LHCN-M2 (cell line): ENCODE data around the gene ADGRG1. TPM values are rescaled to one million over a fixed set of nuclear protein-coding genes. Genes with fewer than 3 reads are reported as not detected.
A peak's percentile ranks its signal among the peaks of the same experiment; 100 is the strongest.
"Not testable (repeated sequence)": the region's sequence is repeated elsewhere in the genome, so short reads cannot be mapped to it uniquely, and the experiment has no call there.

Source experiments
- DNase-seq: peaks from one replicate; pipeline ENCODE4 v3.0.0-alpha.2; 2012; ENCODE audit warnings: low read depth
- total RNA-seq: library from RNA; depleted of rRNA; stranded (reverse); fragments of >200 nt; gene quantifications from 2 replicates; pipeline ENCODE4 v1.2.3, GENCODE V29; 2014

ADGRG1 gene
- total RNA-seq, 1 experiment from 2014 or later, result 5.5 TPM

GRCh38 chr16:57666353-57667047 is 38.1 kb downstream of the ADGRG1 start:
- peak; percentile 46 for DNase-seq

- DNase-seq, result no peak
Observed at GRCh38 chr16:57667048-57667525, 38.7 kb downstream of the ADGRG1 start.

- DNase-seq, result peak; percentile 27
Observed at GRCh38 chr16:57667526-57668262, 39.3 kb downstream of the ADGRG1 start.

DNA sequence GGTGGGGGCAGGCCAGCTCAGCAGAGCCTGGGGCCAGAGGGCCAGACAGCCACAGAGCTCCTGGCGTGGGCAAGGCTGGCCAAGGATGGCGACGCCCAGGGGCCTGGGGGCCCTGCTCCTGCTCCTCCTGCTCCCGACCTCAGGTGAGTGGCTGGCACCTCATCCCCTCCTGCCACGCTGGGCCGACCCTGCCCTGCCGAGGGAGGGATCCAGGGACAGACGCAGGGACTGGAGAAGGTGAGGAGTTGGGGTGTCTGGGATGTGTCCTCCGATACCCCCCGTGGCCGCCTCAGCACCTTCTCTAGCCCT is 39.8 kb downstream of the ADGRG1 start, which contains the start of gene ADGRG3:
ADGRG3 (plus strand) TSS at position 44 of the 309 bp plus-strand sequence; CDS start at position 86, 42 bp downstream.
- no peak for DNase-seq

DNA sequence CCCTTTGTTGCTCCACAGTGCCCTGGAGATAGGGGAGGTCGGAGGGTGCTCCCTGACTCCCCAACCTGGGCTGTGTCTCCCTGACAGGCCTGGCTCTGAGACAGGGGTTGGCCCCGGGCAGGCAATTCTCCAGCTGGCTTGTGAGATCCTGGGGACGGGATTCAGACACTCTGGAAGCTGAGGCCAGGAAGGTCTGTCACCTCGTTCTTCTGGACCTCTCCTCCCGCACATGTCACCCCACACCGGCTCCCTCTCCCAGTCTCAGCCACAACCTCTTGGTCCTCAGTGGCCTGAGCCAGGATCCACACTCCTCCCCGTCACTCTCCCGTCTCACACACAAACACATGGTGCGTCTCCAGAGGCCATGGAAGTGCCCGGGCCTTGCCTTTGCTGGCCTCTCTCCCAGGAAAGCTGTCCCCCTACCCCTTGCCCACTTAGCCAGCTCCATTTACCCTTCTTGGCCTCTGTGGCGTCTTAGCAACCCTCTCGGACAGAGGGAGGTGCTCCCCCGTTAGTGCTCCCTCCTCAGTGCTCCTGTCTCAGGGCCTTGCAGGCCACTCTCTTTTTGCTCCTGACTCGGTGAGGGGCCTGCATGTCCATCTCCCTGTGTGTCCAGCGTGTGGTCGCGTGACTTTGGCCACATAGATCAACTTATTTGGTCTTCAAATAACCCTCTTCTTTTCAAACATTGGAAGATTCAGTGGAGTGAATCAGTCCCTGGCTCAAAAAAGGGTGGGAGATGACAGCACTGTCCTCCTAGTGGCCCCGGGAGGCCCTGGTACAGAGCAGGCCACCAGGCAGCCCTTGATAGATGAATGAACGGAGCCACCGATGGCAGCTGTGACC is 40.4 kb downstream of the ADGRG1 start:
- DNase-seq, result no peak

DNA sequence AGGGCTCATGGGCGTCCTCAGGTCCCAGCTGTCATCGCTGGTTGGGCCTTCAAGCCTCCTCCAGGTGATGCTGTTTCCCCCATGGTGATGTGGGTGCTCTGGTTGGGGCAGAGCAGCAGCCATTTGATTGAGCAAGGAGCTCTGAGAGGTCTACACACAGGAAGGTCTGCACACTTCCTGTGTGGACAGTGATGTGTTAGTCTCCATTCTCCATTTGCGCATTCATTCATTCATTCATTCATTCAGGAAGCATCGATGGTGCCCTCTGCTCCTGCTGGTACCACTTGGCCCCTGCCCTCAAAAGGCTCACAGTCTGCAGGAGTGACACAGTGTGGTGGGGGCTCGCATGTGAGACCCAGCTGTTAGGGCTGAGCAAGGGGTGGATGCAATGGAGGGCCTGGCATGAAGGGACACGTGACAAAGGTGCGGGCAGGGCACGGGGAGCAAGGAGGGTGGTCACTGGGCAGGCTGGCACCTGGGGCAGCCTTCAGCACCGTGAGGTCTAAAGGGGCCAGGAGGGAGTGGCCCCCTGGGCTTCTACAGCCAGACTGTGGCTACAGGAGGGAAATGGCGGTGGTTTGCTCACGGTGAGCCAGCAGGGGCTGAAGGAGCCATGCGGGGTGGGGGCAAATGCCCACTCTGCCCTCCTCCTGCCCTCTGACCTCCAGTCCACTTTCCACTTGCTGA is 41.2 kb downstream of the ADGRG1 start:
- DNase-seq, result no peak

GRCh38 chr16:57670196-57670595 is 41.8 kb downstream of the ADGRG1 start:
- DNase-seq, result no peak

- DNase-seq, result not testable (repeated sequence)
Observed at GRCh38 chr16:57671451-57671850, 43.0 kb downstream of the ADGRG1 start.

GRCh38 chr16:57672416-57672815 is 44.0 kb downstream of the ADGRG1 start:
- no peak for DNase-seq

GRCh38 chr16:57672824-57673223 is 44.4 kb downstream of the ADGRG1 start:
- no peak for DNase-seq

DNA sequence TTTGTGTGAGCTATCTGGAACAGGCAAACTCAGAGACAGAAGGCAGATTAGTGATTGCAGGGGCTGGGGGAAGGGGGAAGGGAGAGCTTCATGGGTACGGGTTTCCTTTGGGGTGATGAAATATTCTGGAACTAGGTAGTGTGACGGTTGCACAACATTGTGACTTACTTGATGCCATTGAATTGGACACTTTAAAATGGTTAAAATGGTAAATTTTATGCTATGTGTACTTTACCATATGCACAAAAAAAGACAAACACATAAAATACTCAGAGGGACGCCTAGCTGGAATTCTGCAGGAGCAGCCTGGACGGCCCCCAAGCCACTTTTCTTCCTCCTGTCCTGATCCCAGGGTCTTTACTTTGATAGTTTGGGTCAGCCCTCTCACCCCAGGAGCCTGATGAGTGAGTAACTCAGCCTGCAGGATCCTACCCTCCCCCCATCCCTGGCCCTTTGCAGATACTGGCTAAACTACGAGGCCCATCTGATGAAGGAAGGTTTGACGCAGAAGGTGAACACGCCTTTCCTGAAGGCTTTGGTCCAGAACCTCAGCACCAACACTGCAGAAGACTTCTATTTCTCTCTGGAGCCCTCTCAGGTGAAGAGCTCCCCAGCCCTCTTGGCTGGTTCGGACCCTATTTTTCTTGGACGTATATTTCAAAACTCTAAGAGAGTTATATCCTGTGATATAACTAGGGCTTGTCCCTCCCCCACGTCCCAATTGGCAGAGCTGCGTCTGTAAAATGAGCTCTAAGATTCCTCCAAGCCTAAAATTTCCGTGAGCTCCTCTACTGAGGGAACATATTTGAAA is 47.5 kb downstream of the ADGRG1 start:
- DNase-seq, result no peak

DNA sequence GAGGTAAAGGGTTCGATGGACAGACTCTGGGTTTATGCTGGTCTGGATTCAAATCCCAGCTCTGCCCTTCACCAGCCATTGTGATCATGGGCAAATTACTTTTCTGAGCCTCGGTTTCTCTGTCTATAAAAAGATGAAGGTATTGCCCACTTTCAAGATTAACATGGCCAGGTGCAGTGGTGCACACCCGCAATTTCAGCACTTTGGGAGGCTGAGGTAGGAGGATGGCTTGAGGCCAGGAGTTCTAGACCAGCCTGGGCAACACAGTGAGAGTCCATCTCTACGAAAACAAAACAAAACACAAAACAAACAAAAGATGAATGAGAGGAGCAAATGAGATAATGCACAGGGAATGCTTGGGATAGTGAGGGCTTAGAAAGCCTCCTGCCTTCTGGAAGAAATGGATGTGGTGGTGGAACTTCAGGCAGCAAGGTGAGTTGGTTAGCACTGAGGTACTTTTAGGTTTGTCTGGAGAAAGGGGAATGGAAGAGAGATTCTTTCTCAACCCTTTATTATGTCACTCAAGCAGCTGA is 48.2 kb downstream of the ADGRG1 start:
- no peak for DNase-seq

- DNase-seq, result no peak
Observed at GRCh38 chr16:57677622-57678369, 49.4 kb downstream of the ADGRG1 start.

DNA sequence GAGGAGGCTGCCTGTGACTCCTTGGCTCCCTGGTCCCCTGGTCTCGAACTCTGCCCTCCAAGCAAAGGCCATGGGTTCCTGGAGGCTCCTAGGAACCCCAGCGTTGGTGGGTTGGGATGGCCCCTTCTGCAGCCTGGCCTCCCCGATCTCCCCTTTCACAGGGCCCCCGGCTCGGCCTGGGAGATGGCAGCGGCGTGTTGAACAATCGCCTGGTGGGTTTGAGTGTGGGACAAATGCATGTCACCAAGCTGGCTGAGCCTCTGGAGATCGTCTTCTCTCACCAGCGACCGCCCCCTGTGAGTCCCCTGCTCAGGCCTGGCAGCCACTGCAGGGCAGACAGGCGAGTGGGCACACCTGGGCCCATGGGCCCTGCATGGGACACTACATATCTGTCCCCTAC is 50.6 kb downstream of the ADGRG1 start:
- DNase-seq, result no peak

GRCh38 chr16:57679767-57680482 is 51.5 kb downstream of the ADGRG1 start:
- DNase-seq, result no peak

- no peak for DNase-seq
Observed at GRCh38 chr16:57680842-57681375, 52.5 kb downstream of the ADGRG1 start.

GRCh38 chr16:57681950-57682728 is 53.7 kb downstream of the ADGRG1 start:
- no peak for DNase-seq
